K562 (cell line): ENCODE data around the gene NRF1. TPM values are rescaled to one million over a fixed set of nuclear protein-coding genes. Genes with fewer than 3 reads are reported as not detected.

Source experiments
- BACH1 ChIP-seq: fragments of 200-800 bp; sonication (Bioruptor generic); IDR thresholded peaks from 2 replicates; pipeline ENCODE4 v1.6.1; 2016; ENCODE audit warnings: missing genetic modification characterization, missing compliant biosample characterization
- CBX2 ChIP-seq: fragments of 200-600 bp; sonication (generic); IDR thresholded peaks from one replicate; pipeline ENCODE4 v1.6.1; 2012; ENCODE audit warnings: mild to moderate bottlenecking, low read length, inconsistent platforms; ENCODE audit not compliant: insufficient read depth, poor library complexity, severe bottlenecking
- CCNT2 ChIP-seq: IDR thresholded peaks from 2 replicates; pipeline ENCODE4 v1.6.1; 2011; ENCODE audit warnings: borderline replicate concordance, low read depth, mild to moderate bottlenecking, moderate library complexity, mixed read lengths, low read length; ENCODE audit not compliant: insufficient read length; ENCODE audit errors: extremely low read depth
- DMBX1 ChIP-seq: fragments of 250-450 bp; sonication (Bioruptor Pico); IDR thresholded peaks from 2 replicates; pipeline ENCODE4 v1.8.0; 2022; ENCODE audit warnings: inconsistent platforms, mild to moderate bottlenecking, moderate library complexity, borderline replicate concordance
- EP300 ChIP-seq: IDR thresholded peaks from 2 replicates; pipeline ENCODE4 v1.6.1; 2012; ENCODE audit warnings: low read length, improper control_type of control experiment
- GATA2 ChIP-seq: sonication (generic); formaldehyde crosslinking; IDR thresholded peaks from 2 replicates; pipeline ENCODE4 v1.4.0; 2020; ENCODE audit warnings: mild to moderate bottlenecking, missing genetic modification reagents
- HDAC1 ChIP-seq, 2 experiments: fragments of 450-650 bp; IDR thresholded peaks; 2 replicates each; pipeline ENCODE4 v1.6.1; 2016 to 2017; ENCODE audit warnings: inconsistent platforms in 1 of 2, mild to moderate bottlenecking in 1 of 2, moderate library complexity in 1 of 2
- MEF2D ChIP-seq: conservative IDR thresholded peaks from 2 replicates; pipeline ENCODE4 v1.6.1; 2016; ENCODE audit warnings: low read depth, missing genetic modification characterization, missing compliant biosample characterization
- NFIC ChIP-seq: fragments of 450-650 bp; IDR thresholded peaks from 2 replicates; pipeline ENCODE4 v1.6.1; 2017; ENCODE audit warnings: mild to moderate bottlenecking, inconsistent platforms
- NR2F6 ChIP-seq: fragments of 450-650 bp; formaldehyde crosslinking; IDR thresholded peaks from 2 replicates; pipeline ENCODE4 v1.4.0; 2020; ENCODE audit warnings: mild to moderate bottlenecking
- OTX1 ChIP-seq: fragments of 450-650 bp; formaldehyde crosslinking; IDR thresholded peaks from 2 replicates; pipeline ENCODE4 v1.4.0; 2022; ENCODE audit warnings: mild to moderate bottlenecking
- SAFB2 ChIP-seq: fragments of 200-400 bp; formaldehyde crosslinking; IDR thresholded peaks from 2 replicates; pipeline ENCODE4 v1.6.1; 2018; ENCODE audit warnings: borderline replicate concordance, low read length, low read depth, moderate library complexity; ENCODE audit not compliant: severe bottlenecking
- SETDB1 ChIP-seq: IDR thresholded peaks from one replicate; pipeline ENCODE4 v1.6.1; 2012; ENCODE audit warnings: low read length, control low read depth, inconsistent platforms
- ZBTB7A ChIP-seq: IDR thresholded peaks from 2 replicates; pipeline ENCODE4 v1.6.1; 2011; ENCODE audit warnings: low read depth, mild to moderate bottlenecking, low read length, moderate library complexity, borderline replicate concordance; ENCODE audit not compliant: control insufficient read depth
- ZEB2 ChIP-seq: fragments of 450-650 bp; IDR thresholded peaks from 2 replicates; pipeline ENCODE4 v1.6.1; 2016
- ZNF696 ChIP-seq: fragments of 250-450 bp; sonication (Bioruptor Pico); conservative IDR thresholded peaks from 2 replicates; pipeline ENCODE4 v1.4.0; 2020; ENCODE audit warnings: mild to moderate bottlenecking, moderate library complexity
- polyA plus RNA-seq, 8 experiments: library from polyadenylated mRNA; depleted of rRNA in 4 of 8; stranded (reverse) in 5 of 8; unstranded in 3 of 8; fragments of >200 nt; fragmentation: Nextera tagmentation in 2 of 8; fragmentation: Illumina TruSeq in 1 of 8; extraction: Ambion mirVana in 2 of 8; extraction: Trizol in 1 of 8; gene quantifications; 2 replicates each; pipeline versions ENCODE4 v1.2.1 to v1.2.3, GENCODE V29; 2011 to 2014; ENCODE audit warnings: inconsistent platforms in 1 of 8, missing spikeins in 1 of 8
- total RNA-seq, 7 experiments: library from RNA; depleted of rRNA in 6 of 7; stranded (reverse); fragments of >200 nt in 6 of 7; fragmentation: Illumina TruSeq in 2 of 7; extraction: Trizol in 2 of 7; gene quantifications; 2 replicates each; pipeline versions ENCODE4 v1.2.1 to v1.2.3, GENCODE V29; 2011 to 2021; ENCODE audit warnings: low replicate concordance in 1 of 7
- TF ChIP-seq, protein P1 (sequence below): fragments of 250-450 bp; sonication (Bioruptor Pico); IDR thresholded peaks from 2 replicates; pipeline ENCODE4 v1.4.0; 2020; ENCODE audit warnings: mild to moderate bottlenecking
- TF ChIP-seq, protein P2 (sequence below): sonication (generic); IDR thresholded peaks from 2 replicates; pipeline ENCODE4 v1.6.1; 2016
- TF ChIP-seq, protein P3 (sequence below): fragments of 250-450 bp; sonication (Bioruptor Pico); IDR thresholded peaks from 2 replicates; pipeline ENCODE4 v1.8.0; 2021; ENCODE audit warnings: moderate library complexity, mild to moderate bottlenecking, inconsistent platforms
- TF ChIP-seq, protein P4 (sequence below): fragments of 450-650 bp; formaldehyde crosslinking; IDR thresholded peaks from 2 replicates; pipeline ENCODE4 v1.4.0; 2022; ENCODE audit warnings: missing genetic modification characterization
- TF ChIP-seq, protein P5 (sequence below): fragments of 450-650 bp; conservative IDR thresholded peaks from 2 replicates; pipeline ENCODE4 v1.6.1; 2016; ENCODE audit warnings: missing genetic modification characterization, low read depth, mild to moderate bottlenecking, missing compliant biosample characterization, moderate library complexity

NRF1 gene
- total and polyA plus RNA-seq, 9 of the 15 experiments (the other 6 are each of a cell fraction or from before 2014, with no cell fraction given), result 8.6 to 28.8 (median 20.3) TPM

DNA sequence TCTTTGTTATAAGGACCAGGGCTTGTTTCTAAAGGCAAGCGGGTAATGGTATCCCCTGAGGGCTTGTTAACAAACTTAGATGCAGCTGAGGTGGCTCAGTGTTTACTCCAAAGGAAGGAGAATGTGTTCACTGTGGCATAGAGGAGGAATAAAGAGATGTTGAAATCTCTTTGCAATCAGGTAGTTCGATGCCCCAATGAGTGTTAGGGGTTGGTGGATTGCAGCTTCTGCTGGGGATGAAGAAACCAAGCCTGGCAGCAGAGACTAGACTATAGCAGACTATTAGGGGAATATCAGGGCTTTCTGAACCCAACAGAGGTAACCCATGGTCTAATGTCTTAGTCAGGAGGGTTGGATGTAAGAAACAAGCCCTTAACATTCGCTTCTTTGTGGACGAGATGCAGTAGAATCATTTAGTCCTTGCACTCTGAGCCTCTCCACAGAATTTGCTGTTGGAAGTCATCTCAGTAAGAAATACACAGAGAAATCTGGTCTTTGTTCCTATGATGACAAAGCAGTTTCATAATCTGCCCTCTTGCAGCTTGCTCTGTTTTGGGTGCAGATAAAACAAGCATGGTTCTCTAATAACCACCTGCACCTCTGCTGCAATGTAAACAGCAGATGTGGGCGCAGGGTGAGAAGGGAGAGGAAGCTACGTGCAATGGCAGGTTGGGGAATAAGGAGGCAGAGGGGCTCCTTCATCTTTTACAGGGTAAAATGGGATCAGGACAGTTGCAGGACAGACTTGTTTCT, 108.6 kb downstream of the NRF1 start (continued):
- TF ChIP-seq CCNT2 (peak; percentile 94), SETDB1 (no peak), CBX2 (no peak), BACH1 (tag) (peak; percentile 97), ZEB2 (peak; percentile 93), SAFB2 (no peak), NFIC (peak; percentile 98), MEF2D (tag) (peak; percentile 87), ZNF696 (CRISPR knock-in tag) (peak; percentile 81; the same call in 1 of the 2 replicates), NR2F6 (no peak), EP300 (peak; percentile 98), HDAC1 (IDR thresholded peaks at IDR 0.05) (peak; percentile 87 to 100), ZBTB7A (no peak), DMBX1 (CRISPR knock-in tag) (peak; percentile 97), OTX1 (CRISPR knock-in tag) (peak; percentile 86), GATA2 (peak; percentile 99)
- TF ChIP-seq, protein P1, sequence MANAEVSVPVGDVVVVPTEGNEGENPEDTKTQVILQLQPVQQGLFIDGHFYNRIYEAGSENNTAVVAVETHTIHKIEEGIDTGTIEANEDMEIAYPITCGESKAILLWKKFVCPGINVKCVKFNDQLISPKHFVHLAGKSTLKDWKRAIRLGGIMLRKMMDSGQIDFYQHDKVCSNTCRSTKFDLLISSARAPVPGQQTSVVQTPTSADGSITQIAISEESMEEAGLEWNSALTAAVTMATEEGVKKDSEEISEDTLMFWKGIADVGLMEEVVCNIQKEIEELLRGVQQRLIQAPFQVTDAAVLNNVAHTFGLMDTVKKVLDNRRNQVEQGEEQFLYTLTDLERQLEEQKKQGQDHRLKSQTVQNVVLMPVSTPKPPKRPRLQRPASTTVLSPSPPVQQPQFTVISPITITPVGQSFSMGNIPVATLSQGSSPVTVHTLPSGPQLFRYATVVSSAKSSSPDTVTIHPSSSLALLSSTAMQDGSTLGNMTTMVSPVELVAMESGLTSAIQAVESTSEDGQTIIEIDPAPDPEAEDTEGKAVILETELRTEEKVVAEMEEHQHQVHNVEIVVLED (CRISPR knock-in tag), result peak; percentile 51; the same call in 1 of the 2 replicates
- TF ChIP-seq, protein P2, sequence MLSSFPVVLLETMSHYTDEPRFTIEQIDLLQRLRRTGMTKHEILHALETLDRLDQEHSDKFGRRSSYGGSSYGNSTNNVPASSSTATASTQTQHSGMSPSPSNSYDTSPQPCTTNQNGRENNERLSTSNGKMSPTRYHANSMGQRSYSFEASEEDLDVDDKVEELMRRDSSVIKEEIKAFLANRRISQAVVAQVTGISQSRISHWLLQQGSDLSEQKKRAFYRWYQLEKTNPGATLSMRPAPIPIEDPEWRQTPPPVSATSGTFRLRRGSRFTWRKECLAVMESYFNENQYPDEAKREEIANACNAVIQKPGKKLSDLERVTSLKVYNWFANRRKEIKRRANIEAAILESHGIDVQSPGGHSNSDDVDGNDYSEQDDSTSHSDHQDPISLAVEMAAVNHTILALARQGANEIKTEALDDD, result no peak
- TF ChIP-seq, protein P3, sequence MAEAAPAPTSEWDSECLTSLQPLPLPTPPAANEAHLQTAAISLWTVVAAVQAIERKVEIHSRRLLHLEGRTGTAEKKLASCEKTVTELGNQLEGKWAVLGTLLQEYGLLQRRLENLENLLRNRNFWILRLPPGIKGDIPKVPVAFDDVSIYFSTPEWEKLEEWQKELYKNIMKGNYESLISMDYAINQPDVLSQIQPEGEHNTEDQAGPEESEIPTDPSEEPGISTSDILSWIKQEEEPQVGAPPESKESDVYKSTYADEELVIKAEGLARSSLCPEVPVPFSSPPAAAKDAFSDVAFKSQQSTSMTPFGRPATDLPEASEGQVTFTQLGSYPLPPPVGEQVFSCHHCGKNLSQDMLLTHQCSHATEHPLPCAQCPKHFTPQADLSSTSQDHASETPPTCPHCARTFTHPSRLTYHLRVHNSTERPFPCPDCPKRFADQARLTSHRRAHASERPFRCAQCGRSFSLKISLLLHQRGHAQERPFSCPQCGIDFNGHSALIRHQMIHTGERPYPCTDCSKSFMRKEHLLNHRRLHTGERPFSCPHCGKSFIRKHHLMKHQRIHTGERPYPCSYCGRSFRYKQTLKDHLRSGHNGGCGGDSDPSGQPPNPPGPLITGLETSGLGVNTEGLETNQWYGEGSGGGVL (CRISPR knock-in tag), result no peak
- TF ChIP-seq, protein P4, sequence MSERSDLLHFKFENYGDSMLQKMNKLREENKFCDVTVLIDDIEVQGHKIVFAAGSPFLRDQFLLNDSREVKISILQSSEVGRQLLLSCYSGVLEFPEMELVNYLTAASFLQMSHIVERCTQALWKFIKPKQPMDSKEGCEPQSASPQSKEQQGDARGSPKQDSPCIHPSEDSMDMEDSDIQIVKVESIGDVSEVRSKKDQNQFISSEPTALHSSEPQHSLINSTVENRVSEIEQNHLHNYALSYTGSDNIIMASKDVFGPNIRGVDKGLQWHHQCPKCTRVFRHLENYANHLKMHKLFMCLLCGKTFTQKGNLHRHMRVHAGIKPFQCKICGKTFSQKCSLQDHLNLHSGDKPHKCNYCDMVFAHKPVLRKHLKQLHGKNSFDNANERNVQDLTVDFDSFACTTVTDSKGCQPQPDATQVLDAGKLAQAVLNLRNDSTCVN, result 0 out of 2 replicates have a peak, but pooled peaks have one; percentile 22
- TF ChIP-seq, protein P5, sequence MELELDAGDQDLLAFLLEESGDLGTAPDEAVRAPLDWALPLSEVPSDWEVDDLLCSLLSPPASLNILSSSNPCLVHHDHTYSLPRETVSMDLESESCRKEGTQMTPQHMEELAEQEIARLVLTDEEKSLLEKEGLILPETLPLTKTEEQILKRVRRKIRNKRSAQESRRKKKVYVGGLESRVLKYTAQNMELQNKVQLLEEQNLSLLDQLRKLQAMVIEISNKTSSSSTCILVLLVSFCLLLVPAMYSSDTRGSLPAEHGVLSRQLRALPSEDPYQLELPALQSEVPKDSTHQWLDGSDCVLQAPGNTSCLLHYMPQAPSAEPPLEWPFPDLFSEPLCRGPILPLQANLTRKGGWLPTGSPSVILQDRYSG, result peak; percentile 81
